PFSK-1 (cell line): ENCODE data around the gene SVIL.

Experiments used
- REST ChIP-seq, 2 experiments: IDR thresholded peaks; 2 replicates each; pipeline versions ENCODE4 v1.6.1 to v1.8.0; 2011 to 2012; ENCODE audit warnings: low read depth in 2 of 2, low read length in 2 of 2, control low read depth in 1 of 2, inconsistent platforms in 1 of 2, mild to moderate bottlenecking in 1 of 2, moderate library complexity in 1 of 2; ENCODE audit not compliant: insufficient read depth in 1 of 2
- SIN3A ChIP-seq: IDR thresholded peaks from 2 replicates; pipeline ENCODE4 v1.6.1; 2012; ENCODE audit warnings: mild to moderate bottlenecking, low read length, moderate library complexity, borderline replicate concordance; ENCODE audit not compliant: insufficient read depth
- TAF1 ChIP-seq: IDR thresholded peaks from 2 replicates; pipeline ENCODE4 v1.6.1; 2012; ENCODE audit warnings: low read length, control low read depth, borderline replicate concordance; ENCODE audit not compliant: insufficient read depth

GRCh38 chr10:29600821-29601220 lies 34.0 kb downstream of the SVIL start:
- TF ChIP-seq TAF1: no peak
- TF ChIP-seq SIN3A: no peak
- no peak for TF ChIP-seq REST (IDR thresholded peaks at IDR 0.05; ENCODE audit: insufficient read depth in 1 of 2, low read depth in 2 of 2, low read length in 2 of 2)
